SU-DHL-6 (cell line): ENCODE measurements around the gene COLQ.
"Not testable (repeated sequence)": the region's sequence is repeated elsewhere in the genome, so short reads cannot be mapped to it uniquely, and the experiment has no call there.

ENCODE experiments used
- H2AFZ ChIP-seq: fragments of 200-600 bp; sonication (generic); 2 replicates; pipeline ENCODE4 v1.6.1; 2014; ENCODE audit warnings: low read depth, mild to moderate bottlenecking, moderate library complexity, mixed read lengths, antibody characterized with exemption, low read length; ENCODE audit not compliant: severe bottlenecking
- H3F3A ChIP-seq: fragments of 200-600 bp; shearing (Covaris generic); 2 replicates; pipeline ENCODE4 v1.6.0; 2016; ENCODE audit warnings: antibody characterized with exemption, mild to moderate bottlenecking; ENCODE audit not compliant: insufficient read depth
- H3K27ac ChIP-seq: fragments of 200-600 bp; sonication (generic); 2 replicates; pipeline ENCODE4 v1.5.1; 2016; ENCODE audit warnings: low read depth, mild to moderate bottlenecking, low read length, moderate library complexity, mixed read lengths
- H3K27me3 ChIP-seq: fragments of 200-600 bp; sonication (generic), shearing (Covaris generic); 2 replicates; pipeline ENCODE4 v1.6.0; 2014; ENCODE audit warnings: mild to moderate bottlenecking, low read length
- H3K36me3 ChIP-seq: fragments of 200-600 bp; sonication (generic); 2 replicates; pipeline ENCODE4 v1.6.1; 2014; ENCODE audit warnings: mild to moderate bottlenecking, low read length, mixed read lengths
- H3K4me2 ChIP-seq: fragments of 300-600, 200-600 bp; shearing (Covaris generic), sonication (generic); 2 replicates; pipeline ENCODE4 v1.6.0; 2014; ENCODE audit warnings: low read length, low read depth, mild to moderate bottlenecking; ENCODE audit not compliant: poor library complexity, severe bottlenecking
- H3K4me3 ChIP-seq: fragments of 200-600 bp; sonication (generic); 2 replicates; pipeline ENCODE4 v1.5.1; 2014; ENCODE audit warnings: antibody characterized with exemption, low read length, mild to moderate bottlenecking, mixed read lengths; ENCODE audit not compliant: insufficient read depth, poor library complexity, severe bottlenecking
- H3K79me2 ChIP-seq: fragments of 200-600 bp; sonication (generic); 2 replicates; pipeline ENCODE4 v1.6.1; 2014; ENCODE audit warnings: mild to moderate bottlenecking, low read length, moderate library complexity; ENCODE audit not compliant: insufficient read depth
- H3K9ac ChIP-seq: fragments of 200-600 bp; sonication (generic); 2 replicates; pipeline ENCODE4 v1.7.0; 2014; ENCODE audit warnings: mild to moderate bottlenecking, low read length
- H3K9me2 ChIP-seq: fragments of 200-600 bp; sonication (generic); replicated peaks from 2 replicates; pipeline ENCODE4 v1.6.1; 2014; ENCODE audit warnings: low read length; ENCODE audit not compliant: insufficient read depth
- H3K9me3 ChIP-seq: fragments of 200-600 bp; sonication (generic); 2 replicates; pipeline ENCODE4 v1.6.1; 2014; ENCODE audit warnings: low read length, mixed read lengths; ENCODE audit not compliant: insufficient read depth
- H4K20me1 ChIP-seq: fragments of 200-600 bp; sonication (generic); 2 replicates; pipeline ENCODE4 v1.6.1; 2014; ENCODE audit warnings: low read depth, mild to moderate bottlenecking, antibody characterized with exemption, low read length, moderate library complexity, mixed read lengths
- CTCF ChIP-seq: fragments of 200-600 bp; sonication (generic); IDR thresholded peaks from one replicate; pipeline ENCODE4 v1.5.1; 2017; ENCODE audit warnings: antibody characterized with exemption, mild to moderate bottlenecking, low read length, moderate library complexity; ENCODE audit not compliant: insufficient read depth, poor library complexity, severe bottlenecking
- EZH2phosphoT487 ChIP-seq: fragments of 200-600 bp; sonication (generic), shearing (Covaris generic); conservative IDR thresholded peaks from 2 replicates; pipeline ENCODE4 v1.6.1; 2018; ENCODE audit warnings: mild to moderate bottlenecking, antibody characterized with exemption, low read length, moderate library complexity, mixed read lengths

Gene COLQ

GRCh38 chr3:15427182-15427880 is 94.2 kb downstream of the COLQ start, which contains the start of the genes EAF1 and METTL6:
EAF1 (plus strand) TSS chr3:15427598; CDS start chr3:15427780, 182 bp downstream.
METTL6 (minus strand) TSS chr3:15427544; CDS start chr3:15426511, 1,033 bp downstream.
- no peaks in the 10 kb centered on the region for H3F3A ChIP-seq
- no peaks in the 10 kb centered on the region for H3K27me3 ChIP-seq
- TF ChIP-seq EZH2phosphoT487 (no peak), CTCF (peak; percentile 10)
- peak within 1 kb of the TSS; percentile 65 for H2AFZ ChIP-seq
- peak within 1 kb of the TSS; percentile 88 for H3K9ac ChIP-seq
- no peaks in the 10 kb centered on the region for H3K9me2 ChIP-seq
- peaks cover 59% of the 10 kb centered on the region for H3K79me2 ChIP-seq
- peak within 1 kb of the TSS; percentile 94 for H3K4me2 ChIP-seq
- H4K20me1 ChIP-seq = peaks cover 4% of the 10 kb centered on the region; the same call in 1 of the 2 replicates
- H3K27ac ChIP-seq = peak within 1 kb of the TSS; percentile 55
- H3K36me3 ChIP-seq = peaks cover 12% of the 10 kb centered on the region
- H3K9me3 ChIP-seq = no peaks in the 10 kb centered on the region
- H3K4me3 ChIP-seq = peak within 1 kb of the TSS; percentile 89

GRCh38 chr3:15426579-15427118 is 94.9 kb downstream of the COLQ start:
- Histone ChIP-seq H3K27me3 (no peaks in the 10 kb centered on the region), H3K27ac (no peak overlapping the region; the same call in 1 of the 2 replicates), H3K9me2 (no peaks in the 10 kb centered on the region), H2AFZ (peak overlapping the region; percentile 65), H3F3A (no peaks in the 10 kb centered on the region), H4K20me1 (peaks cover 4% of the 10 kb centered on the region; the same call in 1 of the 2 replicates), H3K36me3 (peaks cover 5% of the 10 kb centered on the region), H3K9ac (peak overlapping the region; percentile 88), H3K9me3 (no peaks in the 10 kb centered on the region), H3K4me3 (peak overlapping the region; percentile 89), H3K4me2 (peak overlapping the region; percentile 94), H3K79me2 (peaks cover 59% of the 10 kb centered on the region)
- TF ChIP-seq EZH2phosphoT487 (no peak), CTCF (no peak)

- no peaks in the 10 kb centered on the region for H4K20me1 ChIP-seq
- H3K4me3 ChIP-seq = no peak overlapping the region
- no peaks in the 10 kb centered on the region for H3K9me3 ChIP-seq
- no peaks in the 10 kb centered on the region for H3F3A ChIP-seq
- no peak overlapping the region for H3K4me2 ChIP-seq
- H3K27me3 ChIP-seq = no peaks in the 10 kb centered on the region
- H3K79me2 ChIP-seq = peaks cover 3% of the 10 kb centered on the region
- no peak overlapping the region for H3K9ac ChIP-seq
- H3K36me3 ChIP-seq = peaks cover 18% of the 10 kb centered on the region; the same call in 1 of the 2 replicates
- H3K9me2 ChIP-seq = no peaks in the 10 kb centered on the region
- no peak overlapping the region for H3K27ac ChIP-seq
- TF ChIP-seq CTCF (no peak), EZH2phosphoT487 (no peak)
- no peak overlapping the region for H2AFZ ChIP-seq
These were observed 100.6 kb downstream of the COLQ start for GRCh38 chr3:15420871-15421270.

GRCh38 chr3:15410966-15411365 is 110.5 kb downstream of the COLQ start:
- not testable (repeated sequence) for H3K27me3 ChIP-seq, H3F3A ChIP-seq, H3K27ac ChIP-seq, H3K9ac ChIP-seq, H3K4me3 ChIP-seq, H3K4me2 ChIP-seq, H3K79me2 ChIP-seq, H2AFZ ChIP-seq, H3K9me2 ChIP-seq, H3K9me3 ChIP-seq, H4K20me1 ChIP-seq
- peaks cover 13% of the 10 kb centered on the region for H3K36me3 ChIP-seq
